A673 (cell line): Measurements from ENCODE around the gene PADI4.

ENCODE experiments used
- EZH2 ChIP-seq: fragments of 200-600 bp; sonication (generic); IDR thresholded peaks from 2 replicates; pipeline ENCODE4 v1.6.1; 2017; ENCODE audit warnings: borderline replicate concordance, low read depth, mild to moderate bottlenecking, mixed read lengths, antibody characterized with exemption, low read length; ENCODE audit not compliant: poor library complexity, severe bottlenecking
- TF ChIP-seq, protein P1 (sequence below): fragments of 300-800, 200-600 bp; sonication (generic); conservative IDR thresholded peaks from 2 replicates; pipeline ENCODE4 v1.5.1; 2017; ENCODE audit warnings: low read depth, mild to moderate bottlenecking, antibody characterized with exemption, low read length, moderate library complexity, mixed read lengths

GRCh38 chr1:17307946-17308345, at the start of gene PADI4:
- no peak for TF ChIP-seq EZH2
- TF ChIP-seq, protein P1, sequence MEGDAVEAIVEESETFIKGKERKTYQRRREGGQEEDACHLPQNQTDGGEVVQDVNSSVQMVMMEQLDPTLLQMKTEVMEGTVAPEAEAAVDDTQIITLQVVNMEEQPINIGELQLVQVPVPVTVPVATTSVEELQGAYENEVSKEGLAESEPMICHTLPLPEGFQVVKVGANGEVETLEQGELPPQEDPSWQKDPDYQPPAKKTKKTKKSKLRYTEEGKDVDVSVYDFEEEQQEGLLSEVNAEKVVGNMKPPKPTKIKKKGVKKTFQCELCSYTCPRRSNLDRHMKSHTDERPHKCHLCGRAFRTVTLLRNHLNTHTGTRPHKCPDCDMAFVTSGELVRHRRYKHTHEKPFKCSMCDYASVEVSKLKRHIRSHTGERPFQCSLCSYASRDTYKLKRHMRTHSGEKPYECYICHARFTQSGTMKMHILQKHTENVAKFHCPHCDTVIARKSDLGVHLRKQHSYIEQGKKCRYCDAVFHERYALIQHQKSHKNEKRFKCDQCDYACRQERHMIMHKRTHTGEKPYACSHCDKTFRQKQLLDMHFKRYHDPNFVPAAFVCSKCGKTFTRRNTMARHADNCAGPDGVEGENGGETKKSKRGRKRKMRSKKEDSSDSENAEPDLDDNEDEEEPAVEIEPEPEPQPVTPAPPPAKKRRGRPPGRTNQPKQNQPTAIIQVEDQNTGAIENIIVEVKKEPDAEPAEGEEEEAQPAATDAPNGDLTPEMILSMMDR: no peak
